Measurements from ENCODE around the gene SLC17A2. TPM values are rescaled to one million over a fixed set of nuclear protein-coding genes. Genes with fewer than 3 reads are reported as not detected.
"Not testable (repeated sequence)": the region's sequence is repeated elsewhere in the genome, so short reads cannot be mapped to it uniquely, and the experiment has no call there.

Gene SLC17A2
- total RNA-seq, 1 experiment from 2014 or later = not detected

DNA sequence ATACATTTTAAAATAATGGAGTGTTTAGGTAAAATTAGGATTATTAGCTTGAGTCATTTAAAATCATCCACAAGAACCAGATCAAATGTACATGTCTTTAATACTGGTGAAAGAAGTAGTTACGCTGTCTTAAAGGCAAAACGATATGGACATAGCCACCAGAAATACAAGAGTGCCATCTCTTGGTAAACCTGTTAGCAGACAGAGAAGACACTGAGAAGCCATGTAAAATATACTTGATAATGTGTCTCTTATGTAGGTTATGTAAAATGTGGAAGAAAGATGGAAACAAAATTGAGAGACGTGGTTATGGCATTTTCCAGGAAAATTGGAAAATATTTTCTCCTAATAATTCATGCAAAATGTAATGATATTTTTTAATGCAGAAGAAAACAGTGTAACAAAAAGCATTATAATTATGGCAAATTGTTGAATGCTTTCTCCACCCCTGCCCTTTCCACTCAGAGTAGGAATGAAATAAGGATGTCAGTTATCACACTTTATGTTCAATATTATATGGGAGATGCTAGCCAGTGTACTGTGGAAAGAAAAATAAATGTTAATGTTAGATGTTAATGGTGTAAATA lies 12.2 kb upstream of the SLC17A2 start:
- DNase-seq = no peak
- Histone ChIP-seq H3K27me3 (ENCODE audit: control insufficient read depth, insufficient read depth, low read length) (no peaks in the 10 kb centered on the region), H3K36me3 (replicated peaks; ENCODE audit: control insufficient read depth, insufficient read depth, low read length) (no peaks in the 10 kb centered on the region), H3K4me3 (ENCODE audit: insufficient read depth, low read depth, low read length) (no peak overlapping the region)

DNA sequence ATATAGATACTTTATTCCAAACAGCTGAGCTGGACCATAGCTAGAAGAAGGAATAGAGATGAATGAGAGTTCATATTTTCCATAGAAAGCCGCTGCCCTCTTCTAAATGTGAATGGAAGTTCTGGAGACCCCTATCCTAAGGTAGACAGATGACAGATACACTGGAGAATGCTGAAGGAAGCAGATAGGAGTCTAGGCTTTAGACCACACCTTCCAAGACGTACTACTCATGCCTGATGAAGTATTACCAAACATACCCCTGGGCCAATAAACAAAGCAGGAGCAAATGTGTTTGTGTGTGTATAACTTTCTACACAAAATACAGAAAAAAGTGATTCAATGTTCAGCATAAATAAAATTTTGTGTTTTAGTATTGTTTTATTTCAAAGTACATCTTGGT lies 9.1 kb upstream of the SLC17A2 start:
- no peak for DNase-seq
- Histone ChIP-seq H3K27me3 (ENCODE audit: control insufficient read depth, insufficient read depth, low read length) (no peaks in the 10 kb centered on the region), H3K36me3 (replicated peaks; ENCODE audit: control insufficient read depth, insufficient read depth, low read length) (no peaks in the 10 kb centered on the region), H3K4me3 (ENCODE audit: insufficient read depth, low read depth, low read length) (no peak overlapping the region)

DNA sequence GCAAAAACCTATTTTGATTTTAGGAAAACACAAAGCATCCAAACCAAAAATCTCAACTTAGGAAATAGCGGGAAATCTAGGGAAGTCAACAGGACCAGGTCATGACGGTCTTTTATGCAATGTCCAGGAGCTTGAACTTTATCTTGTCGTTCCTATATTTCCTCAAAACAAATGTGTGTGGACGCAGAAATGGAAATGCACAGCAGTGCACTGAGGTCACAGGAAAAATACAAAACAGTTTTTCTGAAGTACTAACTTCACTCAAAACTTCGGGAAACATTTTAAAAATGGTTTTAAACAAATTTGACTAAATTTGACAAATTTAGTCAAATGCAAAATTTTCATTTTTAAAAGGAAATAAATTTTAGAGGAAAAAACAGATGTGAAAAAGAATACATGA lies 5.5 kb upstream of the SLC17A2 start:
- Histone ChIP-seq H3K27me3 (ENCODE audit: control insufficient read depth, insufficient read depth, low read length) (no peaks in the 10 kb centered on the region), H3K36me3 (replicated peaks; ENCODE audit: control insufficient read depth, insufficient read depth, low read length) (no peaks in the 10 kb centered on the region)

DNA sequence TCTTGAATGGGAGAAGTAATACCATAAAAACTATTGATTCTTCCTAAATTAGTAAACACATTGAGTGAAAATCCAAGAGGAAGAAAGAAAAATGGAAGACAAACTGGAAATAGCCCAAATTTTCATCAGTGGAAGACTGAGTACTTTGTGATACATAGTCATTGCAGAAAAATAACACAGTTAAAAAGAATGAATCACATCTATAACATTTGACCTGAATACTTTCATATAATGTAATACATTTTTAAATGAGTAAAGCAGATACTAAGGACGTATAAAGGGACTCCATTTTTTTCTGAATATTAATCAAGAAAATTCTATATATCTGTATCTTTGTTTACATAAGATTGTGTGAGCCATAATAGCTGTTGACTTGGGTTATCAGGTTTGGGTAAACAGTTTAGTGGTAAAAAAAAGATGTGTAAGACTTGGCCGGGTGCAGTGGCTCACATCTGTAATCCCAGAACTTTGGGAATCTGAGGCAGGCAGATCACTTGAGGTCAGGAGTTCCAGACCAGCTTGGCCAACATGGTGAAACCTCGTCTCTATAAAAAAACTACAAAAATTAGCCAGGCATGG lies 4.3 kb upstream of the SLC17A2 start:
- H3K36me3 ChIP-seq (replicated peaks; ENCODE audit: control insufficient read depth, insufficient read depth, low read length) = no peaks in the 10 kb centered on the region
- no peak overlapping the region for H3K4me3 ChIP-seq (ENCODE audit: insufficient read depth, low read depth, low read length)
- DNase-seq = no peak
- H3K27me3 ChIP-seq (ENCODE audit: control insufficient read depth, insufficient read depth, low read length) = no peaks in the 10 kb centered on the region

More for the DNA sequence above, 5.5 kb upstream of the SLC17A2 start:
- no peak overlapping the region for H3K4me3 ChIP-seq (ENCODE audit: insufficient read depth, low read depth, low read length)
- DNase-seq = no peak

DNA sequence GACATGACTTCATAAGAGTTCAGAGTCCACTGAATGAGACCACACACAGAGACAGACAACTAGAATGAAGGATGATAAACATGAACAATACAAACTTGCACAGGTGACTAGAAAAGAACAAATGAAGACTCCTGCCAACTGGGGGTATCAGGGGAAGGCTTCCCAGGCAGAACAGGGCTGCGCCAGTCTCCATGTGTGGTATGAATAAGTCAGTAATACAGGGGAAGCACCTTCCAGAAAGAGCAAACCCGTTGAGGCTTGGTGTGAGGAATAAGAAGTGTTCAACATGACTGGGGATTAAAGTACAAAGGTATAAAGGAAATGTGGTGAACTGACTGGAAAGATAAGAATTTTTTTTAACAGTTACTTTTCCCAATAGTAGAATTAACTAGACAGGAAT lies 3.7 kb upstream of the SLC17A2 start:
- no peak for DNase-seq
- no peaks in the 10 kb centered on the region for H3K27me3 ChIP-seq (ENCODE audit: control insufficient read depth, insufficient read depth, low read length)
- no peaks in the 10 kb centered on the region for H3K36me3 ChIP-seq (replicated peaks; ENCODE audit: control insufficient read depth, insufficient read depth, low read length)
- H3K4me3 ChIP-seq (ENCODE audit: insufficient read depth, low read depth, low read length) = no peak overlapping the region

DNA sequence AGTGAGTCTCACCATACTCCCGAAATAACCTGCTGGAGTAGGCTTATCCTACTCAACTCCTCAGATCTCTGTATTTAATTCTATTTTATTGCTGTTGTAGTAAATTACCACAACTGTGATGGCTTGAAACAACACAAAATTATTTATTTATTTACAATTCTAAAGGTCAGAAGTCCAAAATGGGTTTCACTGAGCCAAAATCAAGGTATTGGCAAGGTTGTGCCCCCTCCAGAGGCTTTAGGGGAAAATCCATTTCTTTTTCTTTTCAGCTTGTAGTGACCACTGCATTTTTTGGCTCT lies 869 bp upstream of the SLC17A2 start:
- H3K27me3 ChIP-seq (ENCODE audit: control insufficient read depth, insufficient read depth, low read length) = no peaks in the 10 kb centered on the region
- no peaks in the 10 kb centered on the region for H3K36me3 ChIP-seq (replicated peaks; ENCODE audit: control insufficient read depth, insufficient read depth, low read length)
- DNase-seq = no peak
- H3K4me3 ChIP-seq (ENCODE audit: insufficient read depth, low read depth, low read length) = no peak overlapping the region

DNA sequence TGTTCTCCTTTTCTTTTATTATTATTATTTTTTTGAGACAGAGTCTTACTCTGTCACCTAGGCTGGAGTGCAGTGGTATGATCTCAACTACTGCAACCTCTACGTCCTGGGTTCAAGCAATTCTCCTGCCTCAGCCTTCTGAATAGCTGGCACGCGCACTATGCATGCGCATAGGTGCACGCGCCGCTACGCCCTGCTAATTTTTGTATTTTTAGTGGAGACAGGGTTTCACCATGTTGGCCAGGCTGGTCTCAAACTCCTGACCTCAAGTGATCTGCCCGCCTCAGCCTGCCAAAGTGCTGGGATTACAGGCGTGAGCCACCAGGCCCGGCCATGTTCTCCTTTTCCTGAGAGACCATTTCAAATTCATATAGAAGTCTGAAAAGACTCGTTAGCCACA lies 706 bp downstream of the SLC17A2 start:
- not testable (repeated sequence) for H3K27me3 ChIP-seq (ENCODE audit: control insufficient read depth, insufficient read depth, low read length); DNase-seq; H3K4me3 ChIP-seq (ENCODE audit: insufficient read depth, low read depth, low read length); H3K36me3 ChIP-seq (replicated peaks; ENCODE audit: control insufficient read depth, insufficient read depth, low read length)

DNA sequence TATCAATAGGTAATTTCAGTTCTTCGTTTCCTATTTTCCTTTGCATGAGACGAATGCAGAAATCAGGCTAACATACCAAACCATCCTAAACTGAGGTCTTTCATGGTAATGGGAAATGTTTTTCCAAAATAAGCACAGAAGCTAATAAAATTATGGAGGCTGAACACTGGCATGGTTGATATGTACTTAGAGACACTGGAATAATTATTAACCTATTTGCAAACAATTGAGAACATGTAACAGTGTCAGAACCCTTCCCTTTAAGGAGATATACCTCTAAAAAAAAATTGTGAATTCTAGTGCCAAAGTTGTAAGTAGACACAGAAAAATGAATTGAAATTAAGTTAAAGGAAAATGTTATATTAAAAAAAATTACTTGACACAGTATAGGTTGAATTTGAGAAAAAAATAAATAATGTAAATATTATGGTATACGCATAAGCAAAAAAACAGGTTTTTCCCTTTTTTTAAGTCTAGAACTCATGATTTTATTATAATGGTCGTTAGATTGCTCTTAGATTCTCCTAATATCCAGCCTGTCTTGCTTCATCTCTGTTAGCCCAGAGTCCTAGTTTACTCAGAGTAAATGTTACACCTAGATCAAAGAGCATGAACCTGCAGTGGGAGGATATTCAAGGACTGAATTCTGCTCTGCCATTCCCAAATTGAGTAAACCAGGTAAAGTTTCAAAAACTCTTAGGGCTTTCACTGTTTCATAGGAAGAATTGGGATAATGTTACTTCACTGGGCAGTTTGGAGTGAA lies 1.7 kb downstream of the SLC17A2 start:
- no peak overlapping the region for H3K4me3 ChIP-seq (ENCODE audit: insufficient read depth, low read depth, low read length)
- DNase-seq = no peak
- no peaks in the 10 kb centered on the region for H3K27me3 ChIP-seq (ENCODE audit: control insufficient read depth, insufficient read depth, low read length)
- H3K36me3 ChIP-seq (replicated peaks; ENCODE audit: control insufficient read depth, insufficient read depth, low read length) = no peaks in the 10 kb centered on the region

DNA sequence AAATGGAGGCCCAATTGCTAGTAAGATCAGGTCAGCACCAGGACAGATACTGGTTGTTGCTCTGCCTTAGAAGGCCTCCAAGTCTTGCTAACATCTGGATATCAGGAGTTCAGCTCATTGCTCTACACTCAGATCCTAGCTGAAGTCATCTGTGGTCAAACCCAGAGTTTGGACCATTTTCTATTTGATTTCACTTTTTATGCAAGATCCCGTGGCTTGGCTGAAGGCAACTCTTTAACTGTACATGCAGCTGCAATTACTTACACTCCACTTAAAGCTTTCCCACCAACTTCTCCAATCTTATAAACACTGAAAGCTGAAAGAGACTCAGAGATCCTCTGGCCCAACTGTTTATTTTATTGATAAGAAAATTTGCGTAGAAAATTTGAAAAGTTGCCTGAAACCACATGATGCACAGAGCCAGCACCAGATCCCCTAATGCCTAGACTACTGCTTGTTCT lies 2.7 kb downstream of the SLC17A2 start:
- no peak overlapping the region for H3K4me3 ChIP-seq (ENCODE audit: insufficient read depth, low read depth, low read length)
- H3K36me3 ChIP-seq (replicated peaks; ENCODE audit: control insufficient read depth, insufficient read depth, low read length) = no peaks in the 10 kb centered on the region
- DNase-seq = no peak
- no peaks in the 10 kb centered on the region for H3K27me3 ChIP-seq (ENCODE audit: control insufficient read depth, insufficient read depth, low read length)

DNA sequence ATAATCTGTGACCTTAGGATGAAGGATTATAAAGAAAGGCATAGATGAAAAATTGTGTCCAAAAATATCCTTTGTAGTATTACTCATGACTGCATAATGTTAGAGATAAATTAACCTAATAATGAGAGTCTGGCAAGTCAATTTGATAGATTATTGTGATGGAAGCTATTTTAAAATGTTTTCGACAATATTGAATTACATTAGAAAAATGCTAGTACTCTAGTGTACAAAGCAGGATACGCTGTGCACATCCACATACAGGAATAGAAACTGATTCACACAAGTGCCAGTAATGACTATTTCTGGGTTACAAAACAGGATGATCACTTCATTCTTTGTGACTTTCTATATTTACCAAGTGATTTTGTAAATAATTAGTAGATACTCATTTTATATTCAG lies 3.3 kb downstream of the SLC17A2 start:
- Histone ChIP-seq H3K4me3 (ENCODE audit: insufficient read depth, low read depth, low read length) (no peak overlapping the region), H3K27me3 (ENCODE audit: control insufficient read depth, insufficient read depth, low read length) (no peaks in the 10 kb centered on the region), H3K36me3 (replicated peaks; ENCODE audit: control insufficient read depth, insufficient read depth, low read length) (no peaks in the 10 kb centered on the region)
- DNase-seq = no peak

DNA sequence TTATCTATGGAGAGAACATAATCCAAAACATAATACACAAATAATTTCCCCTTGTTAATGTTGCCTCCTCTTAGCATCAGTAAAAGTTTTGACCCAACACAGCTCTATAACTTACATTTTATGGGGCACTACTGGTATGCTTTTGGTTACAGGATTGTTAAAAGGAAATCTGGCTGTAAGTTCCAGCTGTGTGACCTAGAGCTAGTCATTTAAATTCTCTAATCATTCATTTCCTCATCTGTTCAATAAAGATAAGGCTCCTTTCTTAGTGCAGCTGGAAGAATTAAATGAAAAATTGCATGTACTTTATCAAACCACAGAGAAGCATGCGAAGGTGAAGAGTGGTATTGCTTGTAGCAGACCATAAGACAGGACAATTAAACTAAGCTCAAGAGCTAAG lies 4.6 kb downstream of the SLC17A2 start:
- H3K27me3 ChIP-seq (ENCODE audit: control insufficient read depth, insufficient read depth, low read length) = no peaks in the 10 kb centered on the region
- no peaks in the 10 kb centered on the region for H3K36me3 ChIP-seq (replicated peaks; ENCODE audit: control insufficient read depth, insufficient read depth, low read length)
- no peak overlapping the region for H3K4me3 ChIP-seq (ENCODE audit: insufficient read depth, low read depth, low read length)
- no peak for DNase-seq

DNA sequence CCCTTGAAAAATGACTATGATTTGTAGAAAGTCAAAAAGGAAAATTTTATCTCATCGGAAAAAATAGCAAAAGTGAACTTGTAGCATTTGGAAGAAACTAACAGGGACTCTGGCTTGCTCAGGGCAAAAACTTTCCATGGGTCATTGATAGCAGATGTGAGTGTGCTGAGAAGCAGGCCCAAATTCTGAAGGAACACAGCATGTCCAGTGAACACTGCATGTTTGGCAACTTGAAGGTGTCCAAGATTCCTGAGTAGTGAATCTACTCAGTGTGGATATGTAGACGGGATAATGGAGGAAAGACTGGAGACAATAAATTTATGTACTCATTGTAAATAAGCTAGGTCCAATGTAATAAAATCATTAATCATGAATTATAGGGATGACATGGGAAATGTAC lies 8.2 kb downstream of the SLC17A2 start:
- no peak overlapping the region for H3K4me3 ChIP-seq (ENCODE audit: insufficient read depth, low read depth, low read length)
- H3K27me3 ChIP-seq (ENCODE audit: control insufficient read depth, insufficient read depth, low read length) = no peaks in the 10 kb centered on the region
- no peak for DNase-seq
- no peaks in the 10 kb centered on the region for H3K36me3 ChIP-seq (replicated peaks; ENCODE audit: control insufficient read depth, insufficient read depth, low read length)

DNA sequence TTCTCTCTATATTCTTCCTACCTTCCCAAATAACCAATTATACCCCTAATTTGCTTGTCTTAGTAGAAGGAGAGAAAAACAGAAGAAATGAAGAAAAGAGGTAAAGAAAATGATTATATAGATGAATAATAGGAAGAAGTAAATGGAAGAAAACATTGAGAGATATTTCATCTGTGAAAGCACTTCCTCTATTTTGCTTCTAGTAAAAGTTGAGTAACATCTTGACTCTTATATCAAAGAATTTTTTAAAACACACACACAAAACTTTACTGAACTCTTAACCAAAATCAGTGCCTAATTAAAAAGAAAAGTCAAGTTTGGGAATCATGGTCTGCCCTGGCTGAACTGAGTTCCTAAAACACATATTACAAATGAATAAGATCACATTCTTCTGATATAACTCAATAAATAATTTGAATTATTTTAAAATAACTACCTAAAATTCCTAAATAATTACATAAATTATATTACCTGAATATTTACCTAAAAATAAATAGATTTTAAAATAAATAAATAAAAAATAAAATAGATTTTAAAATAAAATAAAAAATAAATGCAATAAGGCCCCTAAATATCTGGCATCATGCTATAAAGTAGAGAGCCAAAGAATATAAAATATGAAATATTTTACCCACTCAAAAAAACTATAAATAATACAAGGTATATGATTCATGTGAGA lies 8.8 kb downstream of the SLC17A2 start:
- H3K4me3 ChIP-seq (ENCODE audit: insufficient read depth, low read depth, low read length) = no peak overlapping the region
- no peaks in the 10 kb centered on the region for H3K27me3 ChIP-seq (ENCODE audit: control insufficient read depth, insufficient read depth, low read length)
- H3K36me3 ChIP-seq (replicated peaks; ENCODE audit: control insufficient read depth, insufficient read depth, low read length) = no peaks in the 10 kb centered on the region
- no peak for DNase-seq

DNA sequence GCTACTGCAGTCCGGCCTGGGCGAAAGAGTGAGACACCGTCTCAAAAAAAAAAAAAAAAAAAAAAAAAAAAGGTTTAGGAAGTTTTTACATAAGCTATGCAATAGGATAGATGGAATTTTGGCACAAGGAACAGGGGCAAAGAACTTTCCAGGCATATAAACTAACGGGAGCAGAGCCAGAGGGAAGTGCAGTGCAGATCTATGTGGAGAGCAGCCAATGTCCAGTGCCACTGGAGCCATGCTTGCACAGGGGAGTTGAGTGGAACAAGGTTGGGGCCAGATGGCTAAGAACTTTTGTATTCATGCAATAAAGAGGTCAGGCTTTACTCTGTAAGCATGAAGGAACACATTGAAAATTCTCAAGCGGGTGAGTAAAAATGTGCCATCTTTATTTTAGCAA lies 10.8 kb downstream of the SLC17A2 start:
- Histone ChIP-seq H3K27me3 (ENCODE audit: control insufficient read depth, insufficient read depth, low read length) (no peaks in the 10 kb centered on the region), H3K36me3 (replicated peaks; ENCODE audit: control insufficient read depth, insufficient read depth, low read length) (no peaks in the 10 kb centered on the region), H3K4me3 (ENCODE audit: insufficient read depth, low read depth, low read length) (no peak overlapping the region)
- no peak for DNase-seq

DNA sequence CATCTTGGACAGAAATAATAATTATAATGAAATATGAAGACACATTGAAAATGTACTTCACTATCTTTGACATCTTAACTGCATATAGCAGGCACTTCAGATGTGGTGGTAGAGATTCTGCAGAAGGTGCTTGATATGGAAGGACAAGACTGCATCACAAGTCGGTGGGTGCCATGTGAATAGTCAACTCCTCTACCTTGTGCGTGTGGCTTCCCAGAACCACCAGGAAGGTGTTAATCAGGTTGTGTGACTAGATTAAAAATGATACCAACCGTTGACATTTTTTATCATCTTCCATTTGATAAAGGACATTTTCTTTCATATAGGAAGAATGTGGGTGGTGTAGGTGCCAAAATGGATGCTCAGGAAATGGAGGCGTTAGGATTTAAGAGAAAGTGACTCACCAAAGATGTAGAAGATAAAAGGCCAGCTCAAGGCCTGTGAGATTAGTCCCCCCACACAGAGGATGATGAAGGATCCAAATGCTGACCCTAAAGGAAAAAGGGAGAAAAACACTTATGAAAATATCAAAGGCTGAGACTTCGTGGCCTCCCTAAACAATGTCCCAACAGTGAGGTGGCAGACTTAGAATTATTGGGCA lies 12.3 kb downstream of the SLC17A2 start:
- Histone ChIP-seq H3K27me3 (ENCODE audit: control insufficient read depth, insufficient read depth, low read length) (no peaks in the 10 kb centered on the region), H3K36me3 (replicated peaks; ENCODE audit: control insufficient read depth, insufficient read depth, low read length) (no peaks in the 10 kb centered on the region), H3K4me3 (ENCODE audit: insufficient read depth, low read depth, low read length) (no peak overlapping the region)
- DNase-seq = no peak

Measured in H7 (cell line).